NCI-H2029 treated with DMSO at 0.1 percent for 48 hours (cell line): Measurements from ENCODE around the gene RNF151.
"Not testable (repeated sequence)": the region's sequence is repeated elsewhere in the genome, so short reads cannot be mapped to it uniquely, and the experiment has no call there.

Source experiments
- DNase-seq: peaks from one replicate; lab custom pipeline; 2025; lab: John Stamatoyannopoulos, UW

RNF151 gene

GRCh38 chr16:1966460-1966859, at the start of gene RNF151:
TSS of gene RNF151 (plus strand) at chr16:1966856. CDS start at chr16:1966882, 26 bp downstream.
- DNase-seq: no peak

GRCh38 chr16:1917056-1917664, 49.5 kb upstream of the RNF151 start:
- DNase-seq: no peak

- DNase-seq: no peak
Observed at GRCh38 chr16:1917665-1918350, 48.8 kb upstream of the RNF151 start.

GRCh38 chr16:1918351-1919326, 48.0 kb upstream of the RNF151 start, which contains the start of gene HS3ST6:
TSS of gene HS3ST6 (minus strand) at chr16:1918415. CDS start at chr16:1918323, 92 bp downstream.
- DNase-seq: no peak

GRCh38 chr16:1919327-1919998, 47.2 kb upstream of the RNF151 start:
- DNase-seq: no peak

- DNase-seq: not testable (repeated sequence)
Observed at GRCh38 chr16:1920122-1920521, 46.5 kb upstream of the RNF151 start.

GRCh38 chr16:1920727-1921171, 45.9 kb upstream of the RNF151 start:
- DNase-seq: peak; percentile 43

- no peak for DNase-seq
Observed at GRCh38 chr16:1922357-1922756, 44.3 kb upstream of the RNF151 start.

GRCh38 chr16:1923299-1924034, 43.2 kb upstream of the RNF151 start:
- no peak for DNase-seq

GRCh38 chr16:1924095-1924494, 42.6 kb upstream of the RNF151 start:
- DNase-seq: no peak

GRCh38 chr16:1926271-1926670, 40.4 kb upstream of the RNF151 start:
- no peak for DNase-seq

GRCh38 chr16:1929105-1929504, 37.6 kb upstream of the RNF151 start:
- DNase-seq: no peak

- peak; percentile 40 for DNase-seq
Observed at GRCh38 chr16:1929578-1930337, 36.9 kb upstream of the RNF151 start.

- DNase-seq: no peak
Observed at GRCh38 chr16:1930338-1930720, 36.3 kb upstream of the RNF151 start.

GRCh38 chr16:1932050-1933028, 34.3 kb upstream of the RNF151 start:
- DNase-seq: peak; percentile 10

- DNase-seq: no peak
Observed at GRCh38 chr16:1933097-1933661, 33.5 kb upstream of the RNF151 start.

GRCh38 chr16:1936945-1937479, 29.6 kb upstream of the RNF151 start:
- DNase-seq: no peak

GRCh38 chr16:1938316-1938715, 28.3 kb upstream of the RNF151 start:
- DNase-seq: no peak

GRCh38 chr16:1938910-1939309, 27.7 kb upstream of the RNF151 start:
- DNase-seq: no peak
